Lung (tissue), 12 donors: ENCODE measurements around the gene DNAH10. TPM values are rescaled to one million over a fixed set of nuclear protein-coding genes. Genes with fewer than 3 reads are reported as not detected.

Experiments used
- ATAC-seq: fragments of 200-7000 bp; cut with Tn5 transposase; one replicate; pipeline ENCODE4 v1.9.1; 2020; ENCODE audit warnings: moderate number of reproducible peaks; ENCODE audit not compliant: insufficient read depth, low FRiP score
- DNase-seq, 3 donors: peaks; one replicate each; pipeline ENCODE4 v3.0.0-alpha.2; 2013 to 2017
- H3K27ac ChIP-seq, 2 donors: one replicate each; pipeline ENCODE4 v1.5.1; 2013; ENCODE audit warnings: mild to moderate bottlenecking in 2 of 2, moderate library complexity in 2 of 2, control low read depth in 1 of 2, inconsistent platforms in 1 of 2, low read depth in 1 of 2, low read length in 1 of 2
- H3K27me3 ChIP-seq, 3 donors: one replicate each; pipeline ENCODE4 v1.5.1; 2013; ENCODE audit warnings: low read length in 2 of 3; ENCODE audit not compliant: control insufficient read depth in 3 of 3, insufficient read depth in 3 of 3
- H3K36me3 ChIP-seq, 4 donors: one replicate each; pipeline ENCODE4 v1.5.1; 2013; ENCODE audit warnings: low read length in 4 of 4, mild to moderate bottlenecking in 1 of 4, moderate library complexity in 1 of 4; ENCODE audit not compliant: control insufficient read depth in 4 of 4, insufficient read depth in 4 of 4
- H3K4me1 ChIP-seq, 5 donors: one replicate each; pipeline ENCODE4 v1.5.1; 2013; ENCODE audit warnings: low read length in 5 of 5, mild to moderate bottlenecking in 2 of 5, moderate library complexity in 1 of 5; ENCODE audit not compliant: control insufficient read depth in 5 of 5, insufficient read depth in 5 of 5
- H3K4me3 ChIP-seq: one replicate; pipeline ENCODE4 v1.5.1; 2013; ENCODE audit warnings: mild to moderate bottlenecking, control low read depth, moderate library complexity
- H3K9ac ChIP-seq, 2 donors: one replicate each; pipeline ENCODE4 v1.5.1; 2013; ENCODE audit warnings: low read length in 2 of 2, control low read depth in 1 of 2; ENCODE audit not compliant: insufficient read depth in 1 of 2
- H3K9me3 ChIP-seq, 4 donors: one replicate each; pipeline ENCODE4 v1.5.1; 2013; ENCODE audit warnings: low read length in 3 of 4, mild to moderate bottlenecking in 1 of 4, moderate library complexity in 1 of 4; ENCODE audit not compliant: control insufficient read depth in 4 of 4, insufficient read depth in 3 of 4
- WGBS, 2 donors: extraction: QIAGEN DNeasy Blood & Tissue Kit; methylation state at CpG; one replicate each; pipeline ENCODE4 v1.1.7; 2013; 5-methylcytosine and 5-hydroxymethylcytosine counted together
- polyA plus RNA-seq, 2 donors: library from polyadenylated mRNA; stranded (reverse); fragments of 200-250 nt; gene quantifications; one replicate each; pipeline ENCODE4 v1.2.1, GENCODE V29; 2013
- total RNA-seq, 2 donors: library from RNA; depleted of rRNA in 1 of 2; stranded (reverse); fragments of >200 nt in 1 of 2; gene quantifications; one replicate each; pipeline ENCODE4 v1.2.1, GENCODE V29; 2014 to 2021
- TF ChIP-seq, protein P1 (sequence below): IDR thresholded peaks from 2 replicates; pipeline ENCODE4 v1.5.1; 2012; ENCODE audit warnings: mild to moderate bottlenecking; ENCODE audit errors: control extremely low read depth, extremely low read depth
- donor health status: control.
- donor health status: control.
- donor health status: Bipolar disorder and iron deficiency.
- donor health status: healthy.
- donor health status: DM: yes; HTN: yes; CAD: no.

Gene DNAH10
- total and polyA plus RNA-seq, 4 donors: 2.0 to 21.7 (median 9.1) TPM

DNA sequence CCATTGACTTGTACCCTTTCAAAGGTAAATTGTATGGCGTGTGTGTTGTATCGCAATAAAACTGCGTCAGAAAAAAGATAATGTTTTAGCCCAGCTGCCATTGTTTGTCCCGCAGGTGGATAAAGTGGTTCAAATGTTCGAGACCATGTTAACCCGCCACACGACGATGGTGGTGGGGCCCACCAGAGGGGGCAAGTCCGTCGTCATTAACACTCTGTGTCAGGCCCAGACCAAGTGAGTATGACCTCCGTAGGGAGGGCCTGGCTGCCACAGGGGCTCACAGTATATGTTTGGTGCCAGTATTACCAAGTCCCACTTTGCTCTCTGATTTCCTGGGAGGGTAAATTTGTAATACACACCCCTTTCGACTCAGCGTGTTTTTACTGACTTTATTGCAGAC lies 96.9 kb downstream of the DNAH10 start:
- TF ChIP-seq, protein P1, sequence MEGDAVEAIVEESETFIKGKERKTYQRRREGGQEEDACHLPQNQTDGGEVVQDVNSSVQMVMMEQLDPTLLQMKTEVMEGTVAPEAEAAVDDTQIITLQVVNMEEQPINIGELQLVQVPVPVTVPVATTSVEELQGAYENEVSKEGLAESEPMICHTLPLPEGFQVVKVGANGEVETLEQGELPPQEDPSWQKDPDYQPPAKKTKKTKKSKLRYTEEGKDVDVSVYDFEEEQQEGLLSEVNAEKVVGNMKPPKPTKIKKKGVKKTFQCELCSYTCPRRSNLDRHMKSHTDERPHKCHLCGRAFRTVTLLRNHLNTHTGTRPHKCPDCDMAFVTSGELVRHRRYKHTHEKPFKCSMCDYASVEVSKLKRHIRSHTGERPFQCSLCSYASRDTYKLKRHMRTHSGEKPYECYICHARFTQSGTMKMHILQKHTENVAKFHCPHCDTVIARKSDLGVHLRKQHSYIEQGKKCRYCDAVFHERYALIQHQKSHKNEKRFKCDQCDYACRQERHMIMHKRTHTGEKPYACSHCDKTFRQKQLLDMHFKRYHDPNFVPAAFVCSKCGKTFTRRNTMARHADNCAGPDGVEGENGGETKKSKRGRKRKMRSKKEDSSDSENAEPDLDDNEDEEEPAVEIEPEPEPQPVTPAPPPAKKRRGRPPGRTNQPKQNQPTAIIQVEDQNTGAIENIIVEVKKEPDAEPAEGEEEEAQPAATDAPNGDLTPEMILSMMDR: no peak
- 77 to 83% methylated on average over 13 of the region's 13 CpGs for WGBS, 2 donors

DNA sequence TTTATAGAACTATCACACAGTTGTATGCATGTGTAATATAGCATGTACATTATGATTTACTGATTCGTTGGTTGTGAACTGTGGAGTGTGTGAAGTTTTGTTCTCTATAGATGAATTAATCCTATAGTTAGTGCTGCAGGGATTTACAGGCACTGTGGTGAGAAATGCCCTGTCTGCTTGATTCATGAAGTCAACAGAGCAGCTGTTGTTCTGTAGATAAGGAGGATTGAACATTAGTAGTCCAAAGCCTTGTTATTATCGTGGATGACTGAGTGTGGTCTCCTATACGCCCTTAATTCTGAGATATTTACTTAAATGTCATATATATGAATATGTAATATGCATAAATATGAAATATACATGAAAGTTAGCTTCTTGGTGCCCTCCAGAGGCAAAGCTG lies 98.3 kb downstream of the DNAH10 start:
- ATAC-seq: no peak
- H3K4me3 ChIP-seq: no peak overlapping the region
- no peak overlapping the region for H3K27ac ChIP-seq
- TF ChIP-seq, protein P1: no peak
- H3K9me3 ChIP-seq: no peaks in the 10 kb centered on the region
- no peaks in the 10 kb centered on the region for H3K4me1 ChIP-seq
- DNase-seq: no peak
- H3K9ac ChIP-seq: no peak overlapping the region
- WGBS, 2 donors: 54 to 67% methylated on average over 3 of the region's 3 CpGs
- no peaks in the 10 kb centered on the region for H3K36me3 ChIP-seq
- no peaks in the 10 kb centered on the region for H3K27me3 ChIP-seq

More for the DNA sequence above, 96.9 kb downstream of the DNAH10 start:
- Histone ChIP-seq H3K27ac (no peak overlapping the region), H3K4me1 (no peaks in the 10 kb centered on the region), H3K9ac (no peak overlapping the region), H3K4me3 (no peak overlapping the region), H3K27me3 (no peaks in the 10 kb centered on the region), H3K9me3 (no peaks in the 10 kb centered on the region), H3K36me3 (no peaks in the 10 kb centered on the region)
- DNase-seq (no peak), ATAC-seq (no peak)

DNA sequence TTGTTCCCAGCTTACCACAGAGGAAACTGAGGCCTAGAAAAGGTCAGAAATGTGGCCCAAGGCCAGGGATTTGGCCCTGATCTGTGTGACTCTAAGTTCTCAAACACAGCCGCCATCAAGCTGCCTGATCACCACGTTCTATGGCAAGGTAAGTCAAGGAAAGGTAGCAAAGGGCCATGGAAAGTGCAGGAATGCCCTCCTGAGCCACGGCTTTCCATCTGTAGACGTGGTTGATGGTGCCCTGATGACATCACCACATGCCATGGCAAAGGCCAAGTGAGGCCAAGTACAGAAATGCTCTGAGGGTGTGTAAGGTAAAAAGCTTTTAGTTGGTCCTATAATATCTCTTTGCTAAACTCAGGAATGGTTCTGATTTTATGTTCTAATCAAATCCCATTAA lies 99.3 kb downstream of the DNAH10 start:
- no peak for ATAC-seq
- TF ChIP-seq, protein P1: no peak
- WGBS, 2 donors: 83 to 96% methylated on average over 4 of the region's 4 CpGs

DNA sequence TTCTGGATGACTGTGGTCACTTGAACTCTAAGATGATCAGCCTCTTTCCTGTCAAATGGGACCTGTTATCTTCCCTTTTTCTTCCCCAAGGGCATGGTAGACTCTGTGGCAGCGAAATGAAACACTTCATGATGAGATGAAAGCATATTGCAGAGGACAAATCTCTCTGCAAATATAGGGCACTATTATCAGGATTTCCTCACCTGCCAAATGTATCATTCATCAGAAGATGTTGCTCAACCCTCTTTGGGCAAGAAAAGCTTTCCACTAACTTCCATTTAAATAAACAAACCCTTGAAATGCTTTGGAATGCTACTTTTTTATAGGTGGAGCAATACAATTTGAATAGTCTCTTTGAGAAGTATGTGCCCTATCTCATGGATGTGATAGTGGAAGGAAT lies 105.0 kb downstream of the DNAH10 start:
- no peak for ATAC-seq

More for the DNA sequence above, 99.3 kb downstream of the DNAH10 start:
- Histone ChIP-seq H3K9ac (no peak overlapping the region), H3K27ac (no peak overlapping the region), H3K36me3 (no peaks in the 10 kb centered on the region), H3K9me3 (no peaks in the 10 kb centered on the region), H3K27me3 (no peaks in the 10 kb centered on the region), H3K4me1 (no peaks in the 10 kb centered on the region), H3K4me3 (no peak overlapping the region)
- no peak for DNase-seq

More for the DNA sequence above, 105.0 kb downstream of the DNAH10 start:
- no peak overlapping the region for H3K4me3 ChIP-seq
- no peak overlapping the region for H3K27ac ChIP-seq
- TF ChIP-seq, protein P1: no peak
- WGBS, 2 donors: 58 to 67% methylated on average over 1 of the region's 1 CpG
- H3K27me3 ChIP-seq: no peaks in the 10 kb centered on the region
- no peak for DNase-seq
- no peaks in the 10 kb centered on the region for H3K36me3 ChIP-seq
- no peak overlapping the region for H3K9ac ChIP-seq
- H3K4me1 ChIP-seq: peaks cover 0 to 2% (median 0%) of the 10 kb centered on the region in 5 donors
- H3K9me3 ChIP-seq: peaks cover 0 to 2% (median 0%) of the 10 kb centered on the region in 4 donors
